ENCODE measurements around the gene RINL.

- TF ChIP-seq CTCF (conservative IDR thresholded peaks at IDR 0.05; ENCODE audit: low read depth, low read length) (no peak), SMC3 (IDR thresholded peaks at IDR 0.05; ENCODE audit: low read depth, low read length) (no peak), MAFK (IDR thresholded peaks at IDR 0.05; ENCODE audit: low read depth, low read length) (no peak)
Observed at GRCh38 chr19:38852231-38853044, 25.6 kb downstream of the RINL start.
